ENCODE measurements around the gene KLF15.

The KLF15 gene

DNA sequence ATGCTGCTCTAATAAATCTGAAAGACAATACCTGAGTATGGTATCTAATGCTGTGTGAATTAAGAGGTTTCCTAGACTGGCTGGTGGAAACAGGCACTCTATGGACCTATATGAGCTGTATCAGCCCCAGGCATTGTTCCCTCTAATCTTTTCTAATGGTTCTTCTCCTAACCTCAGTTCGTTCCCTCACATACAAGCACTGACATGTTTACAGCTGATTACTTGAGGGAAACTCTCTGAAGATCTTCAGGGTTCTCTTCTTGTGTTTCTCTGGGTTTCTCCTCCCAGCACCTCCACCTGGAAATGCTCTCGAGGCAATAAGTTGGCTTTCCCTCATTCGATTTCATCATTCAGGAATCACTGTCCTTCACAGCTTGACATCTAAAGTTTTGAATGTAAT is 52.9 kb downstream of the KLF15 start:
- DNase-seq = no peak

- no peak for DNase-seq
Observed at GRCh38 chr3:126303272-126303671, 53.9 kb downstream of the KLF15 start.

- no peak for DNase-seq
Observed at GRCh38 chr3:126300761-126301481, 56.3 kb downstream of the KLF15 start.

DNA sequence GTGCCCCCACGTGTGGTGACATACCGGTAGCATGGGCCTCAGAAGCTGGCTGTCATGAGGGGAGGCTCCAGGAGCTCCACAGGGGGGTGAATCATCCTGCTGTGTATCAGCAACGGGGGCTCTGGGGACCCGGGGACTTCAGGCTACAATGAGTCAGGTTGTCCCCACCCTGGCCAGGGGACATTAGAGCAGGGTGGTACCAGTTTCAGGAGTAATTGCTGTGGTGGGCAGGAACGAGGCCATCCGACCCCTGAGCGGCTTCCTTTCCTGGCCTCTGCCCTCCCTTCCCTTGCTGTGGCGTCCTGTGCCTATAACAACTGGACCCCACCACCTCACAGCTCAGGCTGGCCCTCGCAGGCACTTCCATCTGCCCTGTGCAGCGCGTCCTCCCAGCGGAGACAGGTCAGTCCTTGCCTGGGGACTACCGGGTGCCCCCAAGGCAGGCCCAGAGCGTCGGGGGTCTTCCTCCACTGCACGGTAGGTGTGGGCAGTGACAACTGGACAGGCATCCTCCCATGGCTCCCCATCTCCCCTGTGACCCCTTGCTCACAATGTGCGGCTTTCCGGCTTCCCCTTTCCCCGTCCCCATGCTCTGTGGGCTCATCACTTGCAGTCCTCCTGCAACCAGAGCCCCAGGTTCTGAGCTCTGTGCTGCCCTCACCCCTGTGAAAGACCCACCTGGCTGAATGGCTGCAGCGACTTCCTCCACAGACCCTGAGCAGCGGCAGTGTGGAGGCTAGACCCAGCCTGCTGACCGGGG is 57.0 kb downstream of the KLF15 start:
- no peak for DNase-seq

DNA sequence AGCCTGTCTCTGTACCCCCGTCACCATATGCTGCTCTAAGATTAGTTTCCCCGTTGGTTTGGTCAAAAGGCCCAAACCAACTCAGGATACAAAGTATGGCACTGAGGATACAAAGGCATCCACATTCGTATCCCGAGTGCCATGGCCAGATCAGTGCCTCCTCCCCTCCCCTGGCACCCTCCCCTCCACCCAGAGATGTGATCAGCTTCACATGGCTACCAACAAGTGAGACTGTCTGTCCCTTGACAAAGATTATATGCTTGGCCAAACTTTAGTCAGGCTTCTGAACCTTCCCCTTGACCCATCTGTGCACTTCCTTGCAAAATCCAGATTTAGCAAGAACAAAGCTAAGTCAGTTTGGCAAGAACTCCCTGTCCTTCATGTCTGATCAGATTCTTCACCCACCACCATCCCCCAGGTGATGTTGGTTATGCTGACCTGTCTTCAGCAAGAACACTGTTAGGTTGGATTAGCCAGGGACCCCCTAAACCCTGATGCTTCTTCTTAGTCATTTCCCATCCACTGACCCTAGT is 61.7 kb downstream of the KLF15 start:
- no peak for DNase-seq

DNA sequence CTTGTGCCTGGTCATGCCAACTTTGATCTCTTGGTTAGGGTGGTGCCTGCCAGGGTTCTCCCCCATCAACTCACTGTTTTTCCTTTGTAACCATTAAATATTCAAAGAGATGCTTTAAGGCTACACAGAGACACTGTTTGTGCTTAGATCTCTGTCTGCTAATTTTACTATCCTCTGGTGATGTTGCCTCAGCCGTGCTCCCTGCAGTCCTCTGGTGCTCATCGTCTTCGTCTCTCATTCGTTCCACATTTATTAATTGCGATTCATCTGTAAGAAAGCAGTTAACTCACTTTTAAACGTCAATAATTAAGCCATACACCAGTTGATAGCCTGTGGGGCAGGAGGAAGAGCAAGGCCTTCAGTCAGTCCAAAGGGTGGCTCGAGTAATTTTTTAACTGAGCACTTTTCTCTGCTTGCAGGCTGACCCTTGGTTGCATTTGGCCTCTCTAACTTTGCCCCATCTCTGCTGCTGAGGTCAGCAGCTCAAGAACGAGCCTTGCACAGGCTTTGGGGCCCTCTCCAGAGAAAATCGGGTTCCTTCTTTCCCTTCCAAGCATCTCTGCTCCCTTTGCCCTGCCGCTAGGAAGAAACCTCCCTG is 62.9 kb downstream of the KLF15 start:
- no peak for DNase-seq

- no peak for DNase-seq
Observed at GRCh38 chr3:126293370-126294082, 63.7 kb downstream of the KLF15 start.

Measured in NCI-H345 (cell line).